DOHH2 (cell line): Measurements from ENCODE around the gene NDUFB11.

Experiments
- H3F3A ChIP-seq: fragments of 200-600 bp; sonication (generic), shearing (Covaris generic); 2 replicates; pipeline ENCODE4 v1.6.0; 2016; ENCODE audit warnings: antibody characterized with exemption, mild to moderate bottlenecking; ENCODE audit not compliant: control insufficient read depth, insufficient read depth
- H3K27ac ChIP-seq: fragments of 200-600 bp; sonication (generic); 2 replicates; pipeline ENCODE4 v1.5.1; 2014; ENCODE audit warnings: low read depth, mild to moderate bottlenecking, low read length, moderate library complexity
- H3K27me3 ChIP-seq: fragments of 200-600 bp; sonication (generic); 2 replicates; pipeline ENCODE4 v1.6.1; 2014; ENCODE audit warnings: mild to moderate bottlenecking, low read length, mixed read lengths; ENCODE audit not compliant: control insufficient read depth
- H3K36me3 ChIP-seq: fragments of 200-600 bp; sonication (generic); 2 replicates; pipeline ENCODE4 v1.6.1; 2014; ENCODE audit warnings: mild to moderate bottlenecking, low read length, moderate library complexity, mixed read lengths; ENCODE audit not compliant: control insufficient read depth
- H3K4me1 ChIP-seq: fragments of 200-600 bp; sonication (generic); 2 replicates; pipeline ENCODE4 v1.6.1; 2014; ENCODE audit warnings: mild to moderate bottlenecking, low read length, mixed read lengths; ENCODE audit not compliant: control insufficient read depth
- H3K4me2 ChIP-seq: fragments of 200-600 bp; sonication (generic); 2 replicates; pipeline ENCODE4 v1.6.0; 2014; ENCODE audit warnings: mild to moderate bottlenecking, low read length, moderate library complexity
- H3K4me3 ChIP-seq: fragments of 200-600 bp; sonication (generic); 2 replicates; pipeline ENCODE4 v1.5.1; 2014; ENCODE audit warnings: mild to moderate bottlenecking, low read length, mixed read lengths
- H3K79me2 ChIP-seq: fragments of 200-600 bp; sonication (generic); 2 replicates; pipeline ENCODE4 v1.6.1; 2014; ENCODE audit warnings: mild to moderate bottlenecking, low read length, mixed read lengths; ENCODE audit not compliant: control insufficient read depth
- H3K9me2 ChIP-seq: fragments of 200-600 bp; sonication (generic); replicated peaks from 2 replicates; pipeline ENCODE4 v1.6.1; 2014; ENCODE audit warnings: mild to moderate bottlenecking, low read length, mixed read lengths; ENCODE audit not compliant: control insufficient read depth
- H3K9me3 ChIP-seq: fragments of 200-600 bp; sonication (generic); 2 replicates; pipeline ENCODE4 v1.6.1; 2014; ENCODE audit warnings: antibody characterized with exemption, low read length, mixed read lengths; ENCODE audit not compliant: control insufficient read depth, insufficient read depth
- H4K20me1 ChIP-seq: fragments of 200-600 bp; sonication (generic); 2 replicates; pipeline ENCODE4 v1.6.0; 2014; ENCODE audit warnings: low read depth, mild to moderate bottlenecking, antibody characterized with exemption, low read length, moderate library complexity; ENCODE audit not compliant: control insufficient read depth, insufficient read depth
- EZH2phosphoT487 ChIP-seq: fragments of 200-600 bp; sonication (generic); IDR thresholded peaks from 2 replicates; pipeline ENCODE4 v1.6.1; 2017; ENCODE audit warnings: borderline replicate concordance, mild to moderate bottlenecking, antibody characterized with exemption, low read length, moderate library complexity, mixed read lengths
- TF ChIP-seq, protein P1 (sequence below): fragments of 200-600 bp; sonication (generic); IDR thresholded peaks from one replicate; pipeline ENCODE4 v1.5.1; 2014; ENCODE audit warnings: antibody characterized with exemption, mild to moderate bottlenecking, low read depth, low read length; ENCODE audit not compliant: poor library complexity, severe bottlenecking

The NDUFB11 gene

DNA sequence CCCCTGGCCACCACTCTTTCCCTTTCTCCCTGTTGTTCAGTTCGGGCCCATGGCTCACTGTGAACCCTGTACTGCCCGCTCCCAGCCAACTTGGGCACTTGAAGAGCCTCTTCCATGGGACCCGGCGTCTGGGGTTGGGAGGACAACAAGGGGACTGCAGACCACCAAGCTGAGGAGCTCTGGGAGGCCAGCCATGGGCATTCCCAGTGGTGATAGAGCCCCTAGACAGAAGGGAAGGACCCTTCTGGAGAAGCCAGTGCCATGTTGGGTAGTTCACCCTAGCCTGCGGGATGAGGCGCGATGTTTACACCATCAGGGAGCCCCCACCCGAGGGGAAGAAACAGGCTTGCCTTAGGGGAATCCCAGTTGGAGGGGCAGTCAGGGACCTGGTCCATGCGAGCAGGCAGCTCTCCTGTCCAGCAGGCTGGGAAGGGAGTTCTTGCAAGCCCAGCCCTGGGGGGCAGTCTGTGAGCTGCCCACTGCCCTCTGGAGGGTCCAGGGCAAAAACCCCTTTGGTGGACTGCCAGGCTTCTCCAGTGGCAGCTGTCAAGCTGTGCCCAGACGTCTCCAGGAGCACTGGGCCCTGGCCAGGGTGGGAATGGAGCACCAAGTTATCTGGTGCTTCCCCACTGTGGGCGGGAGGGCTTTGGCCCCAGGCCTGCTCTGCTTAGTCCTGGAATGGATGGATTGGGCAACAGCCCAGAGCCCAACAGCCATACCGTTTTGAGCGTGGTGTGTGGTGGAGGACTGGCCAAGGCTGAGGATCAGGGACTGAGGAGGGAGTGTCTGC lies 25.4 kb upstream of the NDUFB11 start:
- Histone ChIP-seq H3K27ac (no peak overlapping the region), H3K9me2 (no peaks in the 10 kb centered on the region), H3K36me3 (peaks cover 35% of the 10 kb centered on the region), H3K27me3 (no peaks in the 10 kb centered on the region), H3K79me2 (peaks cover 12% of the 10 kb centered on the region), H3K4me3 (no peak overlapping the region), H4K20me1 (no peaks in the 10 kb centered on the region), H3K4me2 (no peak overlapping the region), H3K9me3 (no peaks in the 10 kb centered on the region), H3F3A (no peaks in the 10 kb centered on the region), H3K4me1 (no peaks in the 10 kb centered on the region)
- no peak for TF ChIP-seq EZH2phosphoT487
- TF ChIP-seq, protein P1, sequence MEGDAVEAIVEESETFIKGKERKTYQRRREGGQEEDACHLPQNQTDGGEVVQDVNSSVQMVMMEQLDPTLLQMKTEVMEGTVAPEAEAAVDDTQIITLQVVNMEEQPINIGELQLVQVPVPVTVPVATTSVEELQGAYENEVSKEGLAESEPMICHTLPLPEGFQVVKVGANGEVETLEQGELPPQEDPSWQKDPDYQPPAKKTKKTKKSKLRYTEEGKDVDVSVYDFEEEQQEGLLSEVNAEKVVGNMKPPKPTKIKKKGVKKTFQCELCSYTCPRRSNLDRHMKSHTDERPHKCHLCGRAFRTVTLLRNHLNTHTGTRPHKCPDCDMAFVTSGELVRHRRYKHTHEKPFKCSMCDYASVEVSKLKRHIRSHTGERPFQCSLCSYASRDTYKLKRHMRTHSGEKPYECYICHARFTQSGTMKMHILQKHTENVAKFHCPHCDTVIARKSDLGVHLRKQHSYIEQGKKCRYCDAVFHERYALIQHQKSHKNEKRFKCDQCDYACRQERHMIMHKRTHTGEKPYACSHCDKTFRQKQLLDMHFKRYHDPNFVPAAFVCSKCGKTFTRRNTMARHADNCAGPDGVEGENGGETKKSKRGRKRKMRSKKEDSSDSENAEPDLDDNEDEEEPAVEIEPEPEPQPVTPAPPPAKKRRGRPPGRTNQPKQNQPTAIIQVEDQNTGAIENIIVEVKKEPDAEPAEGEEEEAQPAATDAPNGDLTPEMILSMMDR: no peak

DNA sequence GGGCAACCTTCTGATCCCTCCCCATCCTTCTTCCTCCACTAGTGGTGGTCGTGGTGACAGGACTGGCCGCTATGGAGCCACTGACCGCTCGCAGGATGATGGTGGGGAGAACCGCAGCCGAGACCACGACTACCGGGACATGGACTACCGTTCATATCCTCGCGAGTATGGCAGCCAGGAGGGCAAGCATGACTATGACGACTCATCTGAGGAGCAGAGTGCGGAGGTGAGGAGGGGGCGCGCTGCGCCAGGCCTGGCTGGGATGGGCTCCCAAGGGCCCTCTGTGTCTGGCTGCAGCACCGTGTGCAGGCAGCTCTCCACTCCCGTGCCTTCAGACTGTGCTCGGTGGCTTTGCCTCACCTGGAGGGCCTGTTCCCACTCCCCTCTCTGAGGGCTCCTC lies 24.8 kb upstream of the NDUFB11 start:
- Histone ChIP-seq H4K20me1 (no peaks in the 10 kb centered on the region), H3K9me3 (no peaks in the 10 kb centered on the region), H3K27ac (no peak overlapping the region), H3F3A (no peaks in the 10 kb centered on the region), H3K79me2 (peaks cover 19% of the 10 kb centered on the region), H3K9me2 (no peaks in the 10 kb centered on the region), H3K4me3 (no peak overlapping the region), H3K36me3 (peaks cover 41% of the 10 kb centered on the region), H3K4me1 (no peaks in the 10 kb centered on the region), H3K27me3 (no peaks in the 10 kb centered on the region), H3K4me2 (no peak overlapping the region)
- TF ChIP-seq, protein P1: no peak
- TF ChIP-seq EZH2phosphoT487: no peak

DNA sequence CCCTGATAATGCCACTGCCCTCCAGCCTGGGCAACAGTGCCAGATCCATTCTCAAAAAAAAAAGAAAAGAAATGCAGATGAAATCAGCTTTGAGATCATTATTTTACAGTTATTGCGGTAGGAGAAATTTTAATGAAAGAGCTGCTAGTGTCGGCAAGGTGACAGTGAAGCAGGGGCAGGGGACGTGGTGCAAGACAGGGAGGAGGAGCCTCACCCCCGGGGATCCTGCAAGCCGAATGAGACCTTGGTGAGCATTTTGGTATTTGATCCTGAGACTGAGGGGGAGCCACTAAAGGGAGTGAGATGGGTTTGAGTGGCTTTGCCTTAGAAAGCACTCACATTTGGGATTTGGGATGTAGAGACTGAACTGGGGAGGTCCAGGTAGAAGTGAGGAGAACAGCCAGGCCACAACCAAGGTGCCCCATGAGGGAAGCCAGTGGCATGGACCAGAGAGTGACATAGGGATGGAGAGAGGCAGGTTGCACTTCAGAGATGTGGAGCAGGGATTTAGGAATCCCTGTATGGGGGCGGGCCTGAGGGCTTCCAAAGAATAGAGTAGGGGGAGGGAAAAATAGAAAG lies 24.1 kb upstream of the NDUFB11 start:
- no peak overlapping the region for H3K4me3 ChIP-seq
- no peaks in the 10 kb centered on the region for H4K20me1 ChIP-seq
- H3K36me3 ChIP-seq: peaks cover 40% of the 10 kb centered on the region
- no peaks in the 10 kb centered on the region for H3F3A ChIP-seq
- no peaks in the 10 kb centered on the region for H3K4me1 ChIP-seq
- H3K27me3 ChIP-seq: no peaks in the 10 kb centered on the region
- TF ChIP-seq, protein P1: no peak
- no peak for TF ChIP-seq EZH2phosphoT487
- H3K9me3 ChIP-seq: no peaks in the 10 kb centered on the region
- no peaks in the 10 kb centered on the region for H3K9me2 ChIP-seq
- H3K79me2 ChIP-seq: peaks cover 22% of the 10 kb centered on the region
- H3K4me2 ChIP-seq: no peak overlapping the region
- no peak overlapping the region for H3K27ac ChIP-seq
